Stimulated activated naive B cell treated with anti-CD40 and anti-IgM and Interleukin-4, amounts not matched to agents 10 μg/mL and 1 μg/mL and 100 μg/mL, for 72 hours (primary cell): ENCODE measurements around the gene PPP3CA.

Experiments used
- ATAC-seq, 2 donors: fragments of 150-1000 bp; cut with Tn5 transposase; replicated peaks; 2 replicates each; pipeline ENCODE4 v1.10.0; 2021; ENCODE audit warnings: moderate library complexity in 1 of 2
- DNase-seq: peaks from one replicate; pipeline ENCODE4 v3.0.0; 2021
- H3K27ac Mint-ChIP-seq: one replicate; pipeline ENCODE4 v1.8.0; 2022; ENCODE audit warnings: mild to moderate bottlenecking, mixed read lengths
- H3K27me3 Mint-ChIP-seq, 2 donors: one replicate each; pipeline ENCODE4 v1.8.0; 2022; ENCODE audit warnings: mixed read lengths in 2 of 2
- H3K36me3 Mint-ChIP-seq, 2 donors: one replicate each; pipeline ENCODE4 v1.8.0; 2022; ENCODE audit warnings: mixed read lengths in 2 of 2, mild to moderate bottlenecking in 1 of 2
- H3K4me1 Mint-ChIP-seq, 2 donors: one replicate each; pipeline ENCODE4 v1.8.0; 2022; ENCODE audit warnings: mixed read lengths in 2 of 2, mild to moderate bottlenecking in 1 of 2
- H3K4me3 Mint-ChIP-seq, 2 donors: one replicate each; pipeline ENCODE4 v1.8.0; 2022; ENCODE audit warnings: mild to moderate bottlenecking in 2 of 2, mixed read lengths in 2 of 2, moderate library complexity in 1 of 2
- H3K9me3 Mint-ChIP-seq, 2 donors: one replicate each; pipeline ENCODE4 v1.8.0; 2022; ENCODE audit warnings: mixed read lengths in 2 of 2, mild to moderate bottlenecking in 1 of 2

The PPP3CA gene

DNA sequence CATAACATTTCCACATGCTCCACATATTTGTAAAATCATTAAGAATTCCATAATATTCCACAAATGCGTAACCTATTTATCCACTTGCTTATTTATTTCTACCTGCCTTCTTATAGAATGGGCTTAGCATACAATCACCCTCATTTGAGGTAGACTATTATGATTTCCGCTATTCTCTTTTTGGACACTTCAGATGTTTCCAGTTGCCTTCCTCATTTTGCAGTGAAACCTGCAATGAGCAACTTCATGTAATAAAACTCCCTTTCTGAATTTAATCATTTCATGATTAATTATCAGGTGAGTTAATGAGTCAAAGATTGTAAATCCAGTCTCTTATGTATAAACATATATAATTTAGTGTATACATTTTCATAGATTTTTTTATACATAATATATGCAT lies 58.0 kb downstream of the PPP3CA start:
- DNase-seq, result no peak
- H3K27ac Mint-ChIP-seq, result no peak overlapping the region
- H3K36me3 Mint-ChIP-seq, result peaks cover 2 to 8% of the 10 kb centered on the region in 2 donors
- no peaks in the 10 kb centered on the region for H3K27me3 Mint-ChIP-seq
- no peak for ATAC-seq
- peak overlapping the region in 1 of 2 donors; percentile 14 for H3K4me3 Mint-ChIP-seq
- H3K4me1 Mint-ChIP-seq, result peaks cover 39 to 62% of the 10 kb centered on the region in 2 donors
- no peaks in the 10 kb centered on the region for H3K9me3 Mint-ChIP-seq

DNA sequence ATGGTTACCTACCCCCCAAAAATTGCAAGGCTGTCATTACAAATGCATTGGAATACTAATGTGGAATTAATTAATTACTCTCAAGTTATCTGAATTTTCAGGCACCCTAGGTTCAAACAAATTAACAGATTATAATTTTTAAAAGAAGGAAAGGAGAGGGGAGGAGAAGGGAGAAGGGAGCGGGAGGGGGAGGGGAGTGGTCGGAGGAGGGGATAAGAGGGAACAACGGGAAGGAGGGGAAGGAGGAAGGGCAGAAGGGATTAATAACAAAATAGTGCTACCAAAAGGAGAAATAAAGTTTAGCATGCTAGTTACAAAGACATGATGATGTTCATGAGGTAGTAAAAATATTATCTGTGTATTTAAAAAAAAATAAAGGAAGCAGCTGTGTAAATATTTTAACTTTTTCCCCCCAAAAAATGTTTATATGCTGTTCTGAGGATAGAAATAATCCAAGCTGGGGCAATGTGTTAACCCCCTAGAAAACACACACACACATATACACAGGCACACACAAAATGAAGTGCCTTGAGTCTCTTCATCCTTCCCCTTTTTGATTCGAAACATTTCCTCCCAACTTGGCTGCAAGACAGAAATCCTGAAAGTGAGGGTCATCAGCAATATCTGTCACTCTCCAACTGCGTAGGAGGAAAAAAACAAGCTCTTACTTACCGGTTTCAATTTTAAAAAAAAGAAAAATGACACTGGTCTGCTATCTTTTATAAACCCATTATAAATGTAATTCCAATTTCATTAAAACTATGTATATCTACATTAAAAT lies 58.8 kb downstream of the PPP3CA start:
- peak overlapping the region; percentile 2 for H3K27ac Mint-ChIP-seq
- peak; percentile 48 to 67 for ATAC-seq
- no peaks in the 10 kb centered on the region for H3K27me3 Mint-ChIP-seq
- no peaks in the 10 kb centered on the region for H3K9me3 Mint-ChIP-seq
- no peak for DNase-seq
- peaks cover 40 to 67% of the 10 kb centered on the region in 2 donors for H3K4me1 Mint-ChIP-seq
- H3K36me3 Mint-ChIP-seq, result peaks cover 2 to 6% of the 10 kb centered on the region in 2 donors
- H3K4me3 Mint-ChIP-seq, result peak overlapping the region; percentile 3 to 45

DNA sequence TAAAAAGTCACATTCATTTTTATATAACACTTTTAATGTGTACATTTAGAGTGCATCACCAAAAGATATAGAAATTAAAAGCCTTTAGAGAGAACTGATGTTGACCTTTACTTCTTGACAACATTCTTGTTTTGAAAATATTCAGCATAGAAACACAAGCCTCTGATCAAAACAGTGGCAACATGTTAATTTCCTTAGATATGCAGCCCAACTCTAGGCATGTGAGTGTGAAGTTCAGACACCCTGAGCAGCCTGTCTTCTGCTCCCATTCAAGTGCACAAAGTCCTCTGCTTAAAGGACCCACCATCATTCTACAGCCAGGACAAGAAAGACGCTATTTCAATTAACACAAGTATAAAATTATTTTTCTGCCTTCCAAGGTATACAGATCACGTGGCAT lies 60.0 kb downstream of the PPP3CA start:
- no peaks in the 10 kb centered on the region for H3K36me3 Mint-ChIP-seq
- no peak for DNase-seq
- H3K4me1 Mint-ChIP-seq, result peaks cover 40 to 67% of the 10 kb centered on the region in 2 donors
- no peaks in the 10 kb centered on the region for H3K27me3 Mint-ChIP-seq
- peak overlapping the region; percentile 25 for H3K27ac Mint-ChIP-seq
- no peaks in the 10 kb centered on the region for H3K9me3 Mint-ChIP-seq
- ATAC-seq, result no peak
- H3K4me3 Mint-ChIP-seq, result no peak overlapping the region

DNA sequence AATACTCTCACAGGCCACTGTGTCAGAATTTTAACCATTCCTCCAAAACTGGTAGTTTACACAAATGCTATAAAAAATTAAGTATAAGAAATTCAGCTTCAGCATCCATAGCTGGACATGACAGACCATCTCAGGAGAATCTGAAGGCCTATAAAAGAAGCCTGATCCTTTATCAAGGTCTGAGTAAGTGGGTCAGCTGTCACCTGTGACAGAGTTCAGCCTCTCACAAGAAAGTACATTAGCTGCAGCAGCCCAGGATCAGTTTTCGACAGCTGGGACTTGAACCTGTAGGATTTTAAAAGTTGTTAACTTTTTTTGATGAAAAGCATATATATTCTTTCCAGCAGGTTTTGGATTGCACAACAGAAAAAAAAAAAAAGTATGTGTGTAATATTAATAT lies 60.7 kb downstream of the PPP3CA start:
- peaks cover 42 to 66% of the 10 kb centered on the region in 2 donors for H3K4me1 Mint-ChIP-seq
- no peaks in the 10 kb centered on the region for H3K27me3 Mint-ChIP-seq
- H3K4me3 Mint-ChIP-seq, result no peak overlapping the region
- H3K9me3 Mint-ChIP-seq, result no peaks in the 10 kb centered on the region
- no peak overlapping the region for H3K27ac Mint-ChIP-seq
- DNase-seq (no peak), ATAC-seq (no peak)
- no peaks in the 10 kb centered on the region for H3K36me3 Mint-ChIP-seq

DNA sequence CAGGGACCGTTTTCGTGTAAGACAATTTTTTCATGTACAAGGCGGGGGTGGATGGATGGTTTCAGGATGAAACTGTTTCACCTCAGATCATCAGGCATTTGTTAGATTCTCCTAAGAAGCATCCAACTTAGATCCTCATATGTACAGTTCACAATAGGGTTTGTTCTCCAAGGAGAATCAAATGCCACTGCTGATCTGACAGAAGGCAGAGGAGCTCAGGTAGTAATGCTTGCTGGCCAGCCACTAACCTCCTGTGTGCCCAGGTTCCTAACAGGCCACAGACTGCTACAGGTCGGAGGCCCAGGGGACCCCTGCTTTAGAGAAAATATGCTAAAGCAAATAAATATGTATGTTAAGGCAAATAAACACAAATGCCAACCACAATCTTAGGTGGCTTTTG lies 61.3 kb downstream of the PPP3CA start:
- no peak for DNase-seq
- no peaks in the 10 kb centered on the region for H3K9me3 Mint-ChIP-seq
- H3K27ac Mint-ChIP-seq, result no peak overlapping the region
- H3K27me3 Mint-ChIP-seq, result no peaks in the 10 kb centered on the region
- H3K36me3 Mint-ChIP-seq, result peaks cover 0 to 3% of the 10 kb centered on the region in 2 donors
- ATAC-seq, result no peak
- no peak overlapping the region for H3K4me3 Mint-ChIP-seq
- H3K4me1 Mint-ChIP-seq, result peaks cover 39 to 63% of the 10 kb centered on the region in 2 donors

DNA sequence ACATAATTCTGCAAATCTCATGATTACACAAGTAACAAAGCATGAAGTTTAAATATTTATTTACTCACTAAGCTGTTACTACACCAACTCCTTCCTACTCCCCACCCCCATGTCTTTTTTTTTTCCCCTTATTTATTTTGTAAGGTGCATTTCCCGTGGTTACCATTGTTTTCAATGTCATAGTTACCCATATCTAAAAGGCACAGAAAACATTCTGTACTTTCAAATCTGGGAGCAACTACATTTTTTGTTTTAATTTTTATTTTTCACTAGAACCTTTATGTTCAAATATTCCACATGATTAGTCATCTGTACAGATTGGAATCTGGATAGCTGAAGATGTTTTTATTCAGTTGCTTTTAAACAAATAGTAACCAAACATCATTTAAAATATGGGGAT lies 62.8 kb downstream of the PPP3CA start:
- H3K4me3 Mint-ChIP-seq, result no peak overlapping the region
- peaks cover 0 to 10% of the 10 kb centered on the region in 2 donors for H3K36me3 Mint-ChIP-seq
- peaks cover 38 to 66% of the 10 kb centered on the region in 2 donors for H3K4me1 Mint-ChIP-seq
- peaks cover 2 to 4% of the 10 kb centered on the region in 2 donors for H3K9me3 Mint-ChIP-seq
- H3K27ac Mint-ChIP-seq, result no peak overlapping the region
- DNase-seq, result no peak
- no peaks in the 10 kb centered on the region for H3K27me3 Mint-ChIP-seq
- ATAC-seq, result no peak

DNA sequence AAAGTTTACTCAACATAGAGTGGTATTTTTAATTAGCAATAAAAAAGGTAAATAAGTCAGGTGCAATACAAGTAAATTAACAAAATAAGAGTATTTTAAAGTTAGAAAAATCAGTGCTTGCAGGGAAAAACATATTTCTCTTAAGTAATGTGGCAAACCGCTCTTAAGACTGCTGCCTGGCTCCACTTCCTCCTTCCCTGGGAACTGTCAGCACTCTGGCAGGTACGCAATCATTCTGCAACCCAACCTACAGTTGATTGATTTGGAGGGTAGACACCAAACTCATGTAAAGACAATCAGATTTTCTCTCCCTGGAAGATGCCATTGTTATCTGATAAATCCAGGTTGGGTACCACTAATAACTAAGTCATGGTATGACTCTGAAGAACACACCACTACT lies 63.9 kb downstream of the PPP3CA start:
- H3K4me1 Mint-ChIP-seq, result peaks cover 42 to 66% of the 10 kb centered on the region in 2 donors
- H3K36me3 Mint-ChIP-seq, result peaks cover 0 to 10% of the 10 kb centered on the region in 2 donors
- no peak for ATAC-seq
- H3K27ac Mint-ChIP-seq, result no peak overlapping the region
- no peak overlapping the region for H3K4me3 Mint-ChIP-seq
- H3K9me3 Mint-ChIP-seq, result peaks cover 2 to 4% of the 10 kb centered on the region in 2 donors
- DNase-seq, result no peak
- H3K27me3 Mint-ChIP-seq, result no peaks in the 10 kb centered on the region

DNA sequence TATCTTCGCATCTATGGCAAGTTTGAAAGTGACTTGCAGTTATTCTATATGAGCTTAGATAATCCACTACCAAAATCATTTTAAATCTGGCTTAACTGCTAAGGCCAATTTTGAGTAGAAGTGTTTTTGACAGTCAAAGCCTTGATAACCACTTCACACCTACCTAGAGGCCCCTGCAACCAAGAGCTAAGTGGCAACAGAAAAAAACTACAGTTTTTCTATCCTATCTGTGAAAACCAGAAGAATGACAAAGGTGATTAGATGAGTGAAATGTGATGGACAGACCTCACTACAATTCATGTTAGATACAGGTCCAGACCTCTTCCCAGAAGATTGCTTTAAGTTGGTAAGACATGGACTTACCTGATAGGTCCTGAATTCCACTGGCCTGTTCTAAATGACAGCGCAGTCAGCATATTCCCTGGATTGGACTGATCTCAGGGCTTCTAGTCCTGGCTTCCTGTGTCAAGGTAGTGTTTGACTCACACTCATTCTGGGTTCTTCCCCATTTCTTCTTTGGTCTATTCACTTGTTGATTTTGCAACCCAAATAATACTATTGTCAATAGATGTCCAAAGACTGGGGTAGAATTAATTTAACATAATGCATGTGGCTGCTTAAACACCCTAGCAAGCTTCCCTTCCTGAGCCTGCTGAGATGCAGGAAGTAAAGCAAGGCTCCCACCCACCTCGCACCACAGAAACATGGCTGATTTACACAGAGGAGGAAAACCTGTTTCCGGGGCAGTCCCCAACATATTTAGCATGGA lies 65.1 kb downstream of the PPP3CA start:
- H3K9me3 Mint-ChIP-seq, result peaks cover 2 to 4% of the 10 kb centered on the region in 2 donors
- peaks cover 0 to 10% of the 10 kb centered on the region in 2 donors for H3K36me3 Mint-ChIP-seq
- peaks cover 40 to 68% of the 10 kb centered on the region in 2 donors for H3K4me1 Mint-ChIP-seq
- H3K27ac Mint-ChIP-seq, result peak overlapping the region; percentile 42
- H3K4me3 Mint-ChIP-seq, result peak overlapping the region; percentile 17 to 56
- no peaks in the 10 kb centered on the region for H3K27me3 Mint-ChIP-seq
- ATAC-seq (peak; percentile 51 to 69), DNase-seq (no peak)

DNA sequence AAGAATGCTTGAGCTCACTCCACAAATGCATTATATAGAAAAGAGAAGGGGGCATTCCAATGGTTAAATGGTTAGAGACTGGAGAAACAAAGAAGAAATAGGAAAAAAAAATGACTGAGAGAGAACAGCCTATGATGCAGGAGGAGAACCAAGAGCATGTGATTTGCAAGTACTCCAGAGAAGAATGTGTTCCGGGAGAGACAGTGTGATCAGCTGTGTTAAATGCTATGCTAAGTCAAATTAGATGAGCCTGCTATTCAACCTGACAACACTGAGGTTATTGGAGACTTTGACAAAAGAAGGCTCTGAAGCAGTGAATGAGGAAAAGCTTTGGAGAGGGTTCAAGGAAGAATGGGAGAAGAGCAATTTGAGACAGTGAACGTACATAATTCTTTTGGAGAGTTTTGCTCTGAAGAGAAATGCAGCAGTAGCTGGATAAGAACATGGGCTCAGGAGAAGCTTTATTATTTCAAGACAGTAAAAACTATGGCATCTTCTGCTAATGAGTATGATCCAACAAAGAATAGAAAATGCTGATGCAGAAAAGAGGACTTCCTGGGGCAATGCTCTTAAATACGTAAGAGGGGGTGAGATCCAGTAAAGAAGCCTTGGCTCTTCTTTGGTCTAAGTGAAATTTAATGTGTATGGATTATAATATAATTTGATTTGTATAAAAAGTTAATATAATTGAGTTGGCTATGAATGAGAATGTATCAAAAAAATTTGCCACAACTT lies 66.3 kb downstream of the PPP3CA start:
- H3K9me3 Mint-ChIP-seq, result peaks cover 2 to 4% of the 10 kb centered on the region in 2 donors
- peaks cover 0 to 10% of the 10 kb centered on the region in 2 donors for H3K36me3 Mint-ChIP-seq
- H3K27ac Mint-ChIP-seq, result no peak overlapping the region
- ATAC-seq (no peak), DNase-seq (no peak)
- H3K27me3 Mint-ChIP-seq, result no peaks in the 10 kb centered on the region
- H3K4me1 Mint-ChIP-seq, result peaks cover 45 to 78% of the 10 kb centered on the region in 2 donors
- no peak overlapping the region for H3K4me3 Mint-ChIP-seq

DNA sequence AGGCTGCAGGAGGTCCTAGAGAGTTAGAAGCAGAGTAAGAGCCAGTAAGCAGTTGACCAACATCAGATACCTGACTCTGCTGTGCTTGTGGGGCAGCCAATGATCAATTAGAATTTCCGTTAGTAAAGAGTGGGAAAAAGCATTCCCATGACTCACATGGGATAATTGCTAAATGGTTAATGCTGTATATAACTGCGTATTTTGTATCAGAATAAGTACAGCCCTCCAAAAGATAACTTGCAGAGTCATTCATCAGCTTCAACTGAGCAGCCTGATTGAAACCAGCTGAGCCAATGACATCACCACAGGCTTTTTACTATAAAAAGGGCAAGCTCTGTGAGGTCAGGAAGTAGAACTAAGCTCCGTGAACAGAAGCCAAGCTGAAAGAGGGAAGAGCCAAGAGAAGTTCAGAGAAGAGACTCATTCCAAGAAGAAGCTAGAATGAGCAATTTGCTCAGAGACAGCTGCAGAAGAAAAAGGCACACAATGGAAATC lies 67.9 kb downstream of the PPP3CA start:
- Mint-ChIP-seq H3K27me3 (no peaks in the 10 kb centered on the region), H3K9me3 (peaks cover 2 to 4% of the 10 kb centered on the region in 2 donors), H3K4me3 (peak overlapping the region; percentile 66 to 68), H3K4me1 (peaks cover 47 to 85% of the 10 kb centered on the region in 2 donors), H3K36me3 (peaks cover 0 to 10% of the 10 kb centered on the region in 2 donors), H3K27ac (peak overlapping the region; percentile 65)
- DNase-seq (peak; percentile 39), ATAC-seq (peak; percentile 86 to 87)

DNA sequence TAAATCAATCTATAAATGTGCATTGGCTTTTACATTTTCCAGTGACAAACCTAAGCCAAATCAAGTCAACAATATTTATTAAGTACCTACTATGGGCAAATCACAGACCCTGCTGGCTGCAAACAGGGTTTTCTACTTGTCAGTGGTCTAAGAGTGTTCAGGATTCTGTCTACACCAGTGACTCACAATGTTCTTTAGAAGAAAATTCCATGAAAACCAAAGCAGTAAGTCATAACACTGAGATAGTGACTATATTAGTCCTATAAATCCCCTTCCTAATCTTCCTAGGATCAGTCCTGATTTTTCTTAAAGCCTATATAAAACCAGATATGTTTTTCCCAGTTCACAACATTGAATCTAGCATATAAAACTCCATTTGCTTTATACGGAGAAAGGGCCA lies 69.7 kb downstream of the PPP3CA start:
- ATAC-seq, result no peak
- no peak for DNase-seq
- peaks cover 42 to 75% of the 10 kb centered on the region in 2 donors for H3K4me1 Mint-ChIP-seq
- H3K9me3 Mint-ChIP-seq, result peaks cover 2 to 4% of the 10 kb centered on the region in 2 donors
- no peak overlapping the region for H3K4me3 Mint-ChIP-seq
- H3K27me3 Mint-ChIP-seq, result no peaks in the 10 kb centered on the region
- H3K36me3 Mint-ChIP-seq, result peaks cover 0 to 10% of the 10 kb centered on the region in 2 donors
- H3K27ac Mint-ChIP-seq, result no peak overlapping the region

DNA sequence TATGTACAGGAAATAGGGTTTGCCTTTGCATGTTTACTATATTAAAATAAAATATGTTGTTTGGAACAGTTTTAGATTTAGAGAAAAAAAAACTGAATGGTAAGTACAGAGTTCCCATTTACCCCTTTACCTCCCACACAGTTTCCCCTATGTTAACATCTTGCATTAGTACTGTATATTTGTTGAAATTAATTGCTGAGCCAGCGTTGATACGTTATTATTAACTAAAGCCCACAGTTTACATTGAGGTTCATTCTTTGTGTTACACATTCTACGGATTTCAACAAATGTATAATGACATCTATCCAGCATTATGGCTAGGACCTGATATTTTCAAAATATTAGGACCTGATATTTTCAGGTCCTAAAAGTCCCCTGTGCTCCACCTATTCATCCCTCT lies 70.7 kb downstream of the PPP3CA start:
- DNase-seq (no peak), ATAC-seq (no peak)
- H3K9me3 Mint-ChIP-seq, result peaks cover 2 to 4% of the 10 kb centered on the region in 2 donors
- peaks cover 37 to 68% of the 10 kb centered on the region in 2 donors for H3K4me1 Mint-ChIP-seq
- no peak overlapping the region for H3K27ac Mint-ChIP-seq
- H3K36me3 Mint-ChIP-seq, result peaks cover 0 to 10% of the 10 kb centered on the region in 2 donors
- H3K27me3 Mint-ChIP-seq, result no peaks in the 10 kb centered on the region
- H3K4me3 Mint-ChIP-seq, result no peak overlapping the region

DNA sequence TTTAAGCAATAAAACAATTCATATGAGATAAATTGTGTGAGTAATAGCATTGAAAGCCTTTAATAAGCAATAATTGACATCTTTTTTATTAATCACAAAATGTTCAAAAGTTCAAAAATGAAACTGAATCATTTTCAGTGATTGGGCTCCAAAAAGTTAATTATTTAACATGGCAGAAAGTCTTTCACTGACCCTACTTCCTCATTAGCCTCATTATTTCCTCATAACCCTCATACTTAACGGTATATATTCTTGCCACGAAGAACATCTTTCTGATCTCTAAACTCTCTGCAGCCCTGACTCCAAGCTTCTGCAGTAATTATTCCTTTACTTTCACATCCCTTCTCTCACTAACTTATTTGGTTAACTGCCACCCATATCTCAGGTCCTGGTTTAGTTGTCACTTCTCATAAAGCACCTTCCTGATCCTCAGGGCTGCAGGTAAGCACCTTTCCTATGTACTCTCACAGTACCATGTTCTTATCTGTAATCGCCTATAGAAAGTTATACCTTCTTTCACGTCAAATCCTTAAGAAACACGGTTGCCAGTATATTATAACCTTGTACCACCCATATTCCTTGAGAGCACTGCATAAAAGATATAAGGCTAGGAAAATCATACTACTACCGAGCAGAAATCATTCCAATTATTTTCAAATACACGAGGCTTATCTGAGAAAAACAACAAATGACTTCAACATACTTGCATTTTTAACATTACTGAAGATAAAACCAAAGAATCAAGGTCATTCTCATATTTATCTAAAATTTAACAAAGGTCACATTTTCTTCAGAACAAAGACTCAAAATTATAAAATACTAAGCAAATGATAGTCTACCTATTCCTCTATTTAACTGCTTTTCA lies 72.2 kb downstream of the PPP3CA start:
- Mint-ChIP-seq H3K36me3 (peaks cover 0 to 3% of the 10 kb centered on the region in 2 donors), H3K27me3 (no peaks in the 10 kb centered on the region), H3K4me3 (peak overlapping the region; percentile 3 to 40), H3K27ac (no peak overlapping the region), H3K4me1 (peaks cover 29 to 59% of the 10 kb centered on the region in 2 donors), H3K9me3 (peaks cover 2 to 3% of the 10 kb centered on the region in 2 donors)
- ATAC-seq, result peak; percentile 53 to 72
- DNase-seq, result no peak
